Activated CD4-positive, CD25-positive, alpha-beta regulatory T cell treated with anti-CD3 and anti-CD28 coated beads, Interleukin-2, amount 50 U/mL, for 24 hours (primary cell): ENCODE data around the gene CDC25B.

Source experiments
- ATAC-seq, 2 donors: fragments of 150-1000 bp; cut with Tn5 transposase; one replicate each; pipeline ENCODE4 v1.10.0; 2021; ENCODE audit warnings: mild to moderate bottlenecking in 1 of 2, moderate library complexity in 1 of 2

Gene CDC25B

GRCh38 chr20:3795511-3796468 is at the start of gene CDC25B:
TSS of gene CDC25B (plus strand) at chr20:3796310. CDS start at chr20:3796532, 222 bp downstream.
- peak; percentile 83 to 84 for ATAC-seq

GRCh38 chr20:3747471-3747870 is 48.6 kb upstream of the CDC25B start:
- ATAC-seq = no peak

DNA sequence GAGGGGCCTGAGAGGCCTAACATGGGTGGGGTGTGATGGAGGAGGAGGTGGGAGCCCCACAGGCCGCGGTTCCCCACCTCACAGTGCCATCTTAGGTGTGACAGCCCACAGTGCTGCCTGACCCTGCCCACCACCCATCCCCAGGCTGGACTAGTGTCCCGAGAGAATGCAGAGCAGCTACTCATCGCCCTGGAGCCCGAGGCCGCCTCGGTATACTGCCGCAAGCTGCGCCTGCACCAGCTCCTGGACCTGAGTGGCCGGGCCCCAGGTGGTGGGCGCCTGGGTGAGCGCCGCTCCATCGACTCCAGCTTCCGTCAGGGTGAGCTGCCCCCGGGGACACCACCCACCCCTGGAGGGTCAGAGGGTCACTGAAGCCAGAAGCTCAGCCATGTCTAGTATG is 48.0 kb upstream of the CDC25B start:
- ATAC-seq = no peak

DNA sequence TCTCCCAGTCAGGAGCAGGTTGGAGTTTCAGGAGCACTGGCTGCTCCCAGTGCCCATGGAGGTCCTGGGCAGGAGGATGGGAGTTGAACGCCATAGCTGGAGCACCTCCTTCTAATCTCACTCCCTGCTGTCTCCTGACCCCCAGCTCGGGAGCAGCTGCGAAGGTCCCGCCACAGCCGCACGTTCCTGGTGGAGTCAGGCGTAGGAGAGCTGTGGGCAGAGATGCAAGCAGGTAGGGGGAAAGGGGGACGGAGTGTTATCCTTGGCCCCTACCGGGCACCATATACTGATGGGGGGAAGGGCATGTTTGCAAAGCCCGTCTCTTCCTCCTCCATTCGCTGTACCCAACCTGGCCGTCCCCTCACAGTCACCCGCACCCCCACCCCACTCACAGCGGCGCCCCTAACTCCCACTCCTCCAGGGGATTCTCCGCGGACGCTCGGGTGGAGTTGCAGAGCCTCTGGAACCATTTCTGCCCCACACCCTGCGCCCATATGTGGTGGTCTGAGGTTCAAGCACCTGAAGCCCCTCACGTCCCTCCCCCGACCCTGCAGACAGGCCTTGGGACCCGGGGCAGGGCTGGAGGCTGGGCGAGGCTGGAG is 46.9 kb upstream of the CDC25B start:
- ATAC-seq = no peak

- peak in 1 of 2 donors; percentile 28 for ATAC-seq
Measured at GRCh38 chr20:3749689-3750531, 46.2 kb upstream of the CDC25B start.

- ATAC-seq = no peak
Measured at GRCh38 chr20:3751305-3751674, 44.8 kb upstream of the CDC25B start.

- ATAC-seq = peak; percentile 25 to 68
Measured at GRCh38 chr20:3751675-3752385, 44.3 kb upstream of the CDC25B start.

DNA sequence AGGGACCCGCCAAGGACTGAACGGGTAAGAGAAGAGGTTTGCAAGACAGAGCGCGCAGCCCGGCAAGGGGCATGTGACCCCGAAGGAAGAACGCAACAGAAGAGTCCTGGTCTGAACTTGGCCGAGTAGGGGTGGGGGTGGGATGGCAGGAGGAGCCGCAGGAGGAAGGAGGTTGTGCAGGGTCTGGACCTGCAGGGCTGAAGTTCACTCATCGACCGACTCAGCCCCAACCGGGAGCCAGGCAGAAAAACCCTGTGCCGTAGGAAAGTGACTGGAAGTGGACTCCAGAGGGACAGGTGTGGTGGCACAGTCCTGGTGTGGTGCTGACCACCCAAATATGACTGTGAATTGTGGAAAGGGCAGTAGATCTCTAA is 43.7 kb upstream of the CDC25B start:
- ATAC-seq = no peak

GRCh38 chr20:3753098-3753497 is 43.0 kb upstream of the CDC25B start:
- peak; percentile 55 to 60 for ATAC-seq

GRCh38 chr20:3753501-3754275 is 42.4 kb upstream of the CDC25B start:
- ATAC-seq = no peak

GRCh38 chr20:3754276-3754630 is 41.9 kb upstream of the CDC25B start:
- ATAC-seq = no peak

GRCh38 chr20:3755269-3755668 is 40.8 kb upstream of the CDC25B start:
- no peak for ATAC-seq

DNA sequence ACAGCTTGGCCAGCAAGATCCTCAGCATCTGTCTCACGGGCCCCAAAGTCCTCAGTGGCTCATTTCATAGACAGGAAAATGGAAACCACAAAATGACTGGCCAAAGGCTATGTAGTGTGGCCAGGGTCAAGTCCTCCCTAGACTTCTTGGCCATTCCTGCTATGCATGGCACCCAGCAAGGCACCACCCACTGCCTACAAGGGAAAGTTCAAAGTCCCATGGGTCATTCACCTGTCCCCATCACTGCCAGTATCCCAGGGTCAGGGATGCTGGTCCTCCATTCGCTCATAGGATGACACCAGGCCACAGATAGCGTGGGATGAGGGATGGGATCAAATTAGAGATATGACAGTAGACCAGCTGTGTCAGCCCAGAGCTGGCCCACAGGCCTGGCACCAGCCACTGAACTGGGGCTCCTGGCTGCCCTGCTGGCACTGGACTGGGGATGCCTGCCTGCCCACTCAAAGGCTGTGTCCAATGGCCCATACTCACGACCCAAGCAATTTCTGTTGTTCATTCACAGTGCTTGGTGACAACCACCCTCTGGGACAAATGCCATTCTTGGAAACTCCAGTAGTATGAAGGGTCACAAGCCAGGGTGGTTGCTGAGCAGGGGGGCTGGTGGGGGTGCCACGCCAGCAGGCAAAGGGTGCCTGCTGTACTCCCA is 40.2 kb upstream of the CDC25B start:
- no peak for ATAC-seq

DNA sequence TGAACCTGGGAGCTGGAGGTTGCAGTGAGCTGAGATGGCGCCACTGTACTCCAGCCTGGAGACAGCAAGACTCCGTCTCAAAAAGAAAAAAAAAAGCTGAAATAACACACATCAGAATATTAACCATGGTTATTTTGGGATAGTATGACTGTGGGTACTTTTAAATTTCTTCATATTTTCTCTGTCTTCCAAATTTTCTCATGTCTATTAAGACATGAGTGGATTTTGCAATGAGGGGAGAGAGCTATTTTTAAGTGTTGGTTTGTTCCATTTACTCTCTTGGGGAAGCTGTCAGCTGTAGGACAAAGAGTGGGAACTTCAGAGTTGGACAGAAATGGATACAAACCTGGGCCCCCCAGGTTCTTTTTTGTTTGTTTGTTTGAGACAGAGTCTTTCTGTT is 38.8 kb upstream of the CDC25B start:
- no peak for ATAC-seq

DNA sequence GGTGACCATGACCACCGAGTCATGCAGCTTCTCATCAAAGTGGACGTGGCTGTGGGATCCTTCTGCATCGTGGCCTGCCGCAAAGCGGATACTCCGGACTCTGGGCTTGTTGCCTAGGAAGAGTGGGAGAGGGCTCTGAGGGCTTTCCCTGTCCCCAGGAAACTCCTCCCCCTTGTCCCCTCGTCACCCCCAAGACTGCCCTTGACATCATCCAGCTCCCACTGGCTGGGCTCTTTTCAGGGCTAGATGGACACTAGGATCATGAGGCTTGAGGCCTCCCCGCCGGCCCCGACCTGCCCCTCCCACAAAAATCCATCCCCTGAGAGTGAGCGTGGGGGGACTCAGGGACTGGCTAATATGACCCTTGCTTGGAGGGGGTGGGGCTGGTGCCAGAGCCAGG is 37.5 kb upstream of the CDC25B start:
- ATAC-seq = no peak

DNA sequence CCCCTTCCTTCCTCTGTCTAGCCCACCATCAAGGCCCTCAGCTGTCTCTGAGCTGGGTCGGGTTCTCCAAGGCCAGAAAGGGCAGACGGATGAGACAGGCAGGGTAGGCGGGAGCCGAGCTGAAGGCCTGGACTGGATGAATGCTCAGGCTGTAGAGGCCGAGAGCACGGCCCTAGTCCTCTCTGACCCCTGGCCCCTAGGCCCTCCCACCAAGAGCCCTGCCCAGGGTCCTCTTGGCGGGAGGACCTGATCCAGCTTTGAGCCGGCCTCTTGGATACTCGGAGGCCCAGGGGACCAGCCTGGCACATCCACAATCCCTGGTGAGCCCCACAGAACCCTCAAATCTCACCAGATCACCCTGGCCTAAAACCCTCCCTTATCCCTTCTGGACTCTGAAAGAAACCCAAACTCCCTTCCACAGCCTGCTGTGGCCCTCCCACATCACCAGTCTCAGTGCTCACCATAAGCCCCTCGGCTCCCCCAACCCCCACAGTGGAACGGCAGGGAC is 36.7 kb upstream of the CDC25B start:
- ATAC-seq = no peak

DNA sequence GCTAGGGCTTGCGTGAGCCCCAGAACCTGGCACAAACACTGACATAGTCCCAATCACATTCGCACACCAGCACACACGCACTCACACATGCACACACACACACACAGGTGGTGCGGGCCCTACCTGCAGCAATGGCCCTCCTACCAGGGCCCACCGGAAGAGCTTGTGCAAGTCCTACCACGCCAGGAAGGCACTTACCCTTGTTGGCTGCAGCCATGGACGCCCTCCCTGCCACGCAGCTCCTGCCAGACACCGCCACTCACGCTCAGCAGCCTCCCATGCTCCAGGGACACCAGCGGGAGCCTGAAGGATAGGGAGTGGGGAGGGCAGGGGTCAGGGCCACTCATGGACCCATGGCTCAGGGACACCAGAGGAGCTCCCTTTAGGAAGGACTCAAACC is 36.2 kb upstream of the CDC25B start:
- no peak for ATAC-seq

DNA sequence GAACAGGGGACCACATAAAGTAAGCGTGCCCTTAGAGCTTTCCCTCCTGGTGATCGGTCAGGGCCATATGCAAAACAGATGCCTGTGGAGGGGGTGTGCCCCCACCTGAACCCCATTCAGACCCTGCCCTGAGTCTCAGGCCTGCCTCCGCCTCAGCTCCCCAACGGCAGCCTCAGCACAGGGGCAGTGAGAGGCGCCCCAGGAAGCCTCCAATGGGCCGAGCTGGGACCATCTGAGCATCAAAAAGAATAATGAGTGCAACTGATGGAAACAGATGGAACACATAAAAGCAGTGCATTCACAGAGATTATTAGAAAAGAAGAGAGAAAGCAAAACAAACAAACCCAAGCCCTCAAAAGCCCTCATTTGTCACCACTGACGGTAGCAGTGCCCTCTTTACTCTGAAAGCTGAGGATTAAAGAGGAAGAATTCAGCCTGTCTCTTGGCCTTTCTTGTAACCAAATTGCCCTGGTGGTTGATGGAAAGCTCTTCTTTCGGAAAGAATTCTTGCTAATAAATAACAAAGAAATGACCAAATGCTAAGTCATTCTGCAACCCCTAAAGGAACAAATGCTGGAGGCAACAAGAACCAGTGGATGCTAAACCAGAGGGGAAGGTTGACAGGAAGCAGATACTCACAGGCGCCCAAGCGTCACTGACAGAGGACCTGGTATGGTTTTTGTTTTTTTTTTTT is 35.3 kb upstream of the CDC25B start:
- ATAC-seq = no peak

DNA sequence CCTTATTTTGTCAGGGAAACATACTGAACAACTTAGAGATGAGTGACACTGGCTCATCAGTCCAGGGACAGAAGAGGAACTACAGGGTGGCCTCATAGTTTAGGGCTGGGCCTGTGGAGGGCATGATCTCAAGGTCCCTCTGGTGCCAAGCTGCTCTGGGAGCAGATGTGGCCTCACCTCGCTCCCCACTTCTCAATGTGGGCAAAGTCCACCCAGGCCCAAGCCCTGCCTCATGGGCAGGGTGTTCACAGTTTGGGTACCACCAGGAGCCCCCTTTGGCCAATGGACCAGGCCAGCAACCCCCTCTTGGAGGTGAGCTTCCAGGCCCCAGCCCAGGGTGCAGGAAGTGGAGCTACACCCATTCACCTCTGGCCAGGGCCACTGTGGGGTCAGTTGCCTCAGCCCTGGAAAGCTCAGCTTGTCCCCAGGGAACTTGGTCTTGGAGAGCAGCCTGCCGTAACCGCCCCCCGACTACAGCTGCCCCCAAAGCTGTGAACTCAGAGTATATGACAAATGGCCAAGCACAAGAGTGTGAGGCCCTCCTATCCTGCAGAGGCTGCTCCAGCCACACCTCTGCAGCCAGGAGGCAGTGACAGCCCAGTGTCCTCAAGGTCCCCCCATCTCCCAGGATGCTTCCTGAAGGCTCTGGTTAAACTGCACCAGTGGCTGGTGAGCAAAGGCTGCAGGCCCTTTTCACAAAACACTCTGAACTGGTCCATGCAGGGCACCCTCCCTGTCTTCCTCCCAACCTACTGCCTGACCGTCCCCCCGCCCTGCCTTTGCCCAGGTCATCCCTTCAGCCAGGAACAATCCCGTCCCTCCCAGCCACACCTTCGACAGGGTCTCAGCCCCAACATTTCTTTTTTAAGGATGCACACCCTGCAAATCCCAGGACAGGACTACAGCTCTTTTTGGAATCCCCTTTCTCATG is 32.2 kb upstream of the CDC25B start:
- no peak for ATAC-seq
